Stimulated activated CD8-positive, alpha-beta memory T cell treated with anti-CD3 and anti-CD28 coated beads, Interleukin-4, amount 100 ng/mL, for 4 hours (primary cell): ENCODE data around the gene CDK7.
"Not testable (repeated sequence)": the region's sequence is repeated elsewhere in the genome, so short reads cannot be mapped to it uniquely, and the experiment has no call there.

Source experiments
- DNase-seq, 2 donors: peaks; one replicate each; pipeline ENCODE4 v3.0.0-alpha.2; 2020; ENCODE audit warnings: low read depth in 2 of 2, low spot score in 1 of 2

Gene CDK7

GRCh38 chr5:69236733-69237132 lies 2.0 kb downstream of the CDK7 start:
- DNase-seq = not testable (repeated sequence)

GRCh38 chr5:69237877-69238276 lies 3.2 kb downstream of the CDK7 start:
- no peak for DNase-seq

- no peak for DNase-seq
Measured at GRCh38 chr5:69238760-69239251, 4.1 kb downstream of the CDK7 start.

- no peak for DNase-seq
Measured at GRCh38 chr5:69242215-69242927, 7.7 kb downstream of the CDK7 start.

- DNase-seq = no peak
Measured at GRCh38 chr5:69245031-69245430, 10.3 kb downstream of the CDK7 start.

- no peak for DNase-seq
Measured at GRCh38 chr5:69248019-69248418, 13.3 kb downstream of the CDK7 start.

- no peak for DNase-seq
Measured at GRCh38 chr5:69250593-69250992, 15.9 kb downstream of the CDK7 start.

GRCh38 chr5:69252437-69252836 lies 17.8 kb downstream of the CDK7 start:
- no peak for DNase-seq

- DNase-seq = not testable (repeated sequence)
Measured at GRCh38 chr5:69255940-69256339, 21.3 kb downstream of the CDK7 start.

GRCh38 chr5:69257577-69257976 lies 22.9 kb downstream of the CDK7 start:
- DNase-seq = no peak

- no peak for DNase-seq
Measured at GRCh38 chr5:69261034-69261433, 26.3 kb downstream of the CDK7 start.

GRCh38 chr5:69265931-69266330 lies 31.2 kb downstream of the CDK7 start:
- no peak for DNase-seq

- no peak for DNase-seq
Measured at GRCh38 chr5:69268899-69269298, 34.2 kb downstream of the CDK7 start.

GRCh38 chr5:69270840-69271239 lies 36.2 kb downstream of the CDK7 start:
- DNase-seq = no peak

GRCh38 chr5:69271376-69271775 lies 36.7 kb downstream of the CDK7 start:
- DNase-seq = no peak

GRCh38 chr5:69275563-69275962 lies 40.9 kb downstream of the CDK7 start:
- DNase-seq = no peak

GRCh38 chr5:69276422-69277174 lies 41.9 kb downstream of the CDK7 start:
- no peak for DNase-seq

- no peak for DNase-seq
Measured at GRCh38 chr5:69279517-69279916, 44.8 kb downstream of the CDK7 start.

GRCh38 chr5:69281114-69281513 lies 46.4 kb downstream of the CDK7 start:
- no peak for DNase-seq

GRCh38 chr5:69284203-69284602 lies 49.5 kb downstream of the CDK7 start:
- DNase-seq = no peak

GRCh38 chr5:69285448-69286116 lies 50.9 kb downstream of the CDK7 start:
- no peak for DNase-seq

GRCh38 chr5:69288069-69288468 lies 53.4 kb downstream of the CDK7 start:
- DNase-seq = no peak
